GM23338 (cell line): ENCODE measurements around the gene WNT2B. TPM values are rescaled to one million over a fixed set of nuclear protein-coding genes. Genes with fewer than 3 reads are reported as not detected.

Experiments
- ATAC-seq: fragments of 200-7000 bp; cut with Tn5 transposase; 3 replicates; pipeline ENCODE4 v1.9.1; 2020
- DNase-seq: peaks from one replicate; pipeline ENCODE4 v3.0.0-alpha.2; 2015; ENCODE audit warnings: low spot score
- H2AFZ ChIP-seq: fragments of 200-600 bp; sonication (generic); 2 replicates; pipeline ENCODE4 v1.8.0; 2016; ENCODE audit warnings: antibody characterized with exemption, mild to moderate bottlenecking, moderate library complexity
- H3F3A ChIP-seq: fragments of 200-600 bp; sonication (generic); replicated peaks from 2 replicates; pipeline ENCODE4 v1.8.0; 2017; ENCODE audit warnings: antibody characterized with exemption, mixed run types, low read depth
- H3K27ac ChIP-seq: fragments of 200-600 bp; sonication (generic); 2 replicates; pipeline ENCODE4 v1.6.1; 2016; ENCODE audit warnings: low read depth
- H3K27me3 ChIP-seq: fragments of 200-600 bp; sonication (generic); 2 replicates; pipeline ENCODE4 v1.8.0; 2016; ENCODE audit warnings: mild to moderate bottlenecking, mixed run types, moderate library complexity; ENCODE audit not compliant: insufficient read depth
- H3K36me3 ChIP-seq: fragments of 200-600 bp; sonication (generic); 2 replicates; pipeline ENCODE4 v1.8.0; 2016; ENCODE audit warnings: mild to moderate bottlenecking; ENCODE audit not compliant: insufficient read depth
- H3K4me1 ChIP-seq: fragments of 200-600 bp; sonication (generic); 2 replicates; pipeline ENCODE4 v1.8.0; 2016; ENCODE audit warnings: mild to moderate bottlenecking, moderate library complexity; ENCODE audit not compliant: insufficient read depth
- H3K4me2 ChIP-seq: fragments of 200-600 bp; sonication (generic); 2 replicates; pipeline ENCODE4 v1.7.1; 2017; ENCODE audit warnings: mixed run types
- H3K4me3 ChIP-seq: fragments of 200-600 bp; sonication (generic); 2 replicates; pipeline ENCODE4 v1.6.1; 2016; ENCODE audit warnings: mixed run types
- H3K79me2 ChIP-seq: fragments of 200-600 bp; sonication (generic); replicated peaks from 2 replicates; pipeline ENCODE4 v1.8.0; 2017; ENCODE audit warnings: mild to moderate bottlenecking; ENCODE audit not compliant: insufficient read depth
- H3K9me2 ChIP-seq: fragments of 200-600 bp; sonication (generic); 2 replicates; pipeline ENCODE4 v1.8.0; 2017; ENCODE audit not compliant: insufficient read depth
- H4K20me1 ChIP-seq: fragments of 200-600 bp; sonication (generic); replicated peaks from 2 replicates; pipeline ENCODE4 v1.8.0; 2017; ENCODE audit warnings: mild to moderate bottlenecking; ENCODE audit not compliant: insufficient read depth
- H3K27ac Mint-ChIP-seq: 2 replicates; pipeline ENCODE4 v1.8.0; 2020; ENCODE audit warnings: inconsistent platforms, mild to moderate bottlenecking, moderate library complexity, mixed read lengths
- H3K27me3 Mint-ChIP-seq: 3 replicates; pipeline ENCODE4 v1.8.0; 2022; ENCODE audit warnings: low read depth, mild to moderate bottlenecking, moderate library complexity, mixed read lengths, inconsistent platforms; ENCODE audit not compliant: insufficient read depth, poor library complexity
- H3K36me3 Mint-ChIP-seq: 3 replicates; pipeline ENCODE4 v1.8.0; 2021; ENCODE audit warnings: low read depth, mild to moderate bottlenecking, inconsistent platforms, moderate library complexity, mixed read lengths
- H3K4me1 Mint-ChIP-seq: 3 replicates; pipeline ENCODE4 v1.8.0; 2020; ENCODE audit warnings: mild to moderate bottlenecking, inconsistent platforms, mixed read lengths
- H3K4me3 Mint-ChIP-seq: 3 replicates; pipeline ENCODE4 v1.8.0; 2021; ENCODE audit warnings: moderate library complexity, mild to moderate bottlenecking, inconsistent platforms, mixed read lengths
- H3K9me3 Mint-ChIP-seq: 3 replicates; pipeline ENCODE4 v1.8.0; 2020; ENCODE audit warnings: moderate library complexity, mild to moderate bottlenecking, inconsistent platforms, mixed read lengths
- CTCF ChIP-seq, 2 experiments: fragments of 200-600 bp in 1 of 2; sonication (generic) in 1 of 2; conservative IDR thresholded peaks; 2 replicates each; pipeline versions ENCODE4 v1.5.1 to v1.6.1; 2016 to 2017; ENCODE audit warnings: antibody characterized with exemption in 2 of 2, low read depth in 2 of 2, mild to moderate bottlenecking in 2 of 2, moderate library complexity in 1 of 2
- NANOG ChIP-seq: IDR thresholded peaks from 2 replicates; pipeline ENCODE4 v1.6.1; 2016; ENCODE audit warnings: antibody characterized with exemption, borderline replicate concordance
- POLR2AphosphoS5 ChIP-seq: IDR thresholded peaks from 2 replicates; pipeline ENCODE4 v1.6.1; 2016; ENCODE audit warnings: antibody characterized with exemption, low read depth
- REST ChIP-seq: IDR thresholded peaks from one replicate; pipeline ENCODE4 v1.6.1; 2018; ENCODE audit warnings: antibody characterized with exemption; ENCODE audit not compliant: unreplicated experiment
- ZNF331 ChIP-seq: fragments of 250-450 bp; sonication (Bioruptor Pico); IDR thresholded peaks from 2 replicates; pipeline ENCODE4 v1.5.0; 2020; ENCODE audit warnings: low read depth, mild to moderate bottlenecking, moderate library complexity
- polyA plus RNA-seq: library from polyadenylated mRNA; unstranded; fragments of >200 nt; fragmentation: Nextera tagmentation; extraction: Ambion mirVana; gene quantifications from 2 replicates; pipeline ENCODE4 v1.2.1, GENCODE V29; 2016
- total RNA-seq: library from RNA; depleted of rRNA; stranded (reverse); fragments of >200 nt; shearing (Covaris generic); gene quantifications from 2 replicates; pipeline ENCODE4 v1.2.3, GENCODE V29; 2014

Gene WNT2B
- total and polyA plus RNA-seq, 2 experiments from 2014 or later = 0.50 to 0.90 TPM

- TF ChIP-seq CTCF (conservative IDR thresholded peaks at IDR 0.05; ENCODE audit: low read depth in 2 of 2) = no peak
- TF ChIP-seq NANOG = no peak
Measured at GRCh38 chr1:112493351-112493750, 15.4 kb upstream of the WNT2B start (continued).

GRCh38 chr1:112496290-112496689, 12.5 kb upstream of the WNT2B start:
- no peak overlapping the region for H2AFZ ChIP-seq
- Mint-ChIP-seq H3K9me3 (no peaks in the 10 kb centered on the region), H3K4me1 (no peaks in the 10 kb centered on the region), H3K27ac (no peak overlapping the region), H3K36me3 (no peaks in the 10 kb centered on the region), H3K4me3 (no peak overlapping the region), H3K27me3 (peaks cover 4% of the 10 kb centered on the region)
- peaks cover 23% of the 10 kb centered on the region for H3K27me3 ChIP-seq
- H3K36me3 ChIP-seq = no peaks in the 10 kb centered on the region
- H3K4me2 ChIP-seq = no peak overlapping the region
- H3K9me2 ChIP-seq = no peaks in the 10 kb centered on the region
- H4K20me1 ChIP-seq = no peaks in the 10 kb centered on the region; the same call in 1 of the 2 replicates
- DNase-seq = no peak
- H3K4me3 ChIP-seq = no peak overlapping the region
- no peaks in the 10 kb centered on the region for H3F3A ChIP-seq
- no peaks in the 10 kb centered on the region for H3K4me1 ChIP-seq
- no peak for TF ChIP-seq POLR2AphosphoS5
- TF ChIP-seq REST = no peak
- TF ChIP-seq ZNF331 (CRISPR knock-in tag) = no peak
- TF ChIP-seq CTCF (conservative IDR thresholded peaks at IDR 0.05; ENCODE audit: low read depth in 2 of 2) = no peak
- no peak for ATAC-seq
- H3K27ac ChIP-seq = no peak overlapping the region
- no peaks in the 10 kb centered on the region for H3K79me2 ChIP-seq
